Fibroblast of the aortic adventitia (primary cell): ENCODE measurements around the gene MED27. TPM values are rescaled to one million over a fixed set of nuclear protein-coding genes. Genes with fewer than 3 reads are reported as not detected.

Experiments
- DNase-seq: peaks from one replicate; pipeline ENCODE4 v3.0.0-alpha.2; 2010; ENCODE audit warnings: low read depth
- H3K4me3 ChIP-seq: 2 replicates; pipeline ENCODE4 v1.5.1; 2011; ENCODE audit warnings: low read depth, mild to moderate bottlenecking, control low read depth, low read length, moderate library complexity
- total RNA-seq: library from RNA; depleted of rRNA; stranded (reverse); fragments of >200 nt; gene quantifications from 2 replicates; pipeline ENCODE4 v1.2.3, GENCODE V29; 2012; ENCODE audit warnings: low replicate concordance
- TF ChIP-seq, protein P1 (sequence below): IDR thresholded peaks from 2 replicates; pipeline ENCODE4 v1.5.1; 2011; ENCODE audit warnings: mild to moderate bottlenecking, low read length, control low read depth, inconsistent platforms; ENCODE audit not compliant: insufficient read depth

Gene MED27
- total RNA-seq, 1 donor: 29.4 TPM

- TF ChIP-seq, protein P1, sequence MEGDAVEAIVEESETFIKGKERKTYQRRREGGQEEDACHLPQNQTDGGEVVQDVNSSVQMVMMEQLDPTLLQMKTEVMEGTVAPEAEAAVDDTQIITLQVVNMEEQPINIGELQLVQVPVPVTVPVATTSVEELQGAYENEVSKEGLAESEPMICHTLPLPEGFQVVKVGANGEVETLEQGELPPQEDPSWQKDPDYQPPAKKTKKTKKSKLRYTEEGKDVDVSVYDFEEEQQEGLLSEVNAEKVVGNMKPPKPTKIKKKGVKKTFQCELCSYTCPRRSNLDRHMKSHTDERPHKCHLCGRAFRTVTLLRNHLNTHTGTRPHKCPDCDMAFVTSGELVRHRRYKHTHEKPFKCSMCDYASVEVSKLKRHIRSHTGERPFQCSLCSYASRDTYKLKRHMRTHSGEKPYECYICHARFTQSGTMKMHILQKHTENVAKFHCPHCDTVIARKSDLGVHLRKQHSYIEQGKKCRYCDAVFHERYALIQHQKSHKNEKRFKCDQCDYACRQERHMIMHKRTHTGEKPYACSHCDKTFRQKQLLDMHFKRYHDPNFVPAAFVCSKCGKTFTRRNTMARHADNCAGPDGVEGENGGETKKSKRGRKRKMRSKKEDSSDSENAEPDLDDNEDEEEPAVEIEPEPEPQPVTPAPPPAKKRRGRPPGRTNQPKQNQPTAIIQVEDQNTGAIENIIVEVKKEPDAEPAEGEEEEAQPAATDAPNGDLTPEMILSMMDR: no peak
- DNase-seq: no peak
Observed at GRCh38 chr9:131984564-131984963, 95.1 kb downstream of the MED27 start.

DNA sequence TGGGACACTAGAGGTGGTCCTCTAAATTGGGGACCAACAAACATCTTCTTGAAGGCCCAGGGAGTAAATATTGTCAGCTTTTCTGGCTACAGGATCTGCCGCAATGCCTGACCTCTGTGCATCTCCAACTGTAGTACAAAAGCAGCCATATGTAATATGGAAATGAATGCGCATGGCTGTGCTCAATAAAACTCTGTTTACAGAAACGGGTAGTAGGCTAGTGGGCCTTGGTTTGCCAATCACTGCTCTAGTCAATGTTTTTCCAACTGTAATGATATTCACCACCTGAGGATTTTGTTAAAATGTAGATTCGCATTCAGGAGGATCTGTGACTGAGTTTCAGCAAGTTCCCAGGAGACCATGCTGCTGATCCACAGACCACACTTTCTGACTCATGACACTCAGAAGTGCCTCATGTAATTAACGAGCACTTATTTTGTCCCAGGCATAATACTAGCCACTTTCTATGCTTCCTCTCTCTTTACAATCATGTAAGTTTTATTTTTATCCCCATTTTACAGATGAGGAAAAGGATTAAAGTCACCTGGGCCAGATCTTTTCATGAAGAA, 96.9 kb downstream of the MED27 start:
- DNase-seq: no peak
- no peak overlapping the region for H3K4me3 ChIP-seq
- TF ChIP-seq, protein P1: no peak

More at GRCh38 chr9:131984564-131984963, 95.1 kb downstream of the MED27 start:
- H3K4me3 ChIP-seq: no peak overlapping the region

GRCh38 chr9:131982102-131982501, 97.6 kb downstream of the MED27 start:
- no peak for DNase-seq

DNA sequence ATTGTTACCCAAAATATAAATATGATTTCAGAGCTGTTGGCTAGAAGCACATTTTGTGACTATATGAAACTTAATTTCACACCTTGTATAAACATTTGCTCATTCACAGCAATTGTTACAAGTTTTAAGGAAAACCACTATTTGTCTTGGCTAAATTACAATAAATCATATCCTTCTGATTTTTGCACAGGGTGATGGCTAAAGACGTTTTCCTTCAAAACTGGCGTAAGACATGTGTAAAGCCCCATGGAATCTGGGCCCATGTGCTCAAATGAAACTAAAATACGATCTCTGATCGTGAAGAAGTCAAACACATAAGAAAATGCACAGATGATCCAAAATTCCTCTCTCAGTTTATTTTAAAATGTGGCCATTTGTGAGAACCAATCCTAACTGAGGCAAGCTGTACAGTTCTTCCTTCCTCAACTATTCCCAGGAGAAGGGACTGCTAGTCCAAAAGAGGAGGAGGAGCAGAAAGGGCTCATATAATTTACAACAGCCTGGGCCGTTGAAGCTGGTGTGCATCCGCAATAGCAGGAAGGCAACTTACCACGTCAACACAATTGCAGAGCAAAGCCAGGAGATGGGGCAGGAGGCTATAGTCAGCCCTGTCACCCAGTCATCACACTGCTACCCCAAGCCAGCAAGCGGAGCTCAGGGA, 98.4 kb downstream of the MED27 start:
- H3K4me3 ChIP-seq: no peak overlapping the region
- TF ChIP-seq, protein P1: no peak
- DNase-seq: peak; percentile 19

More at GRCh38 chr9:131982102-131982501, 97.6 kb downstream of the MED27 start:
- TF ChIP-seq, protein P1: no peak
- H3K4me3 ChIP-seq: no peak overlapping the region

DNA sequence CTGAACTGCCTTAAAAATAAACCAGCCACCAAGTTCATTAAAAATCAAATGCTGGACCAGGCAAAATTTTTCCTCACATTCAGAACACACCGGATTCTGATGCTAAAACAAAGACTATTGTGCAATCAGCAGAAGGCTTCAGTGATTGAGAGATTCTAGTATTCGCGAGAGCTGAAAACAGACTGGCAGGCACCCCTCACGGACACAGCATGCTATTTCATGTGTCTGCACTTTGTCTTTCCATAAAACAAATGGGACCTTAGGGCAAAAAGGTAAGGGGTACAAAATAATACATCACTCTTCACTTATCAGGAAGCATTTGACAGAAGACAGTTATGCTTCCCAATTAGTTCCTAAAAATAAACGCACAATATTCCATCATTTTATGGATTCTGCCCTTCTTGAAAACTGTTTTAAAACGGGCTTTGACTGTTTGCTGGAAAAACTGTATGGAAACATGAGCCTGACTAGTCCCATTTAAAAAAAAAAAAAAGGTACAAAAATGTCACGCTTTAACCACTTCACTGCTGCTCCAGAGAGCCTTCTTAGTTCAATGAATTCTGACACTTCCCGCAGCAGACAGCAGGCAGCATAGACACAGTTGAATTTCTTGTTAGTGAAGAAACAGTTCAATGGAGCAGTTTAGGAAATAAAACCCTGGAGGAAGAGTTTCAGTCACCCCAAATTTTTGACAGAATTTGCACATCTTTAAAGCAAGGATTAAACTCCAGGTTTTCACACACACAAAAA, 99.2 kb downstream of the MED27 start:
- TF ChIP-seq, protein P1: no peak
- H3K4me3 ChIP-seq: no peak overlapping the region
- DNase-seq: no peak

DNA sequence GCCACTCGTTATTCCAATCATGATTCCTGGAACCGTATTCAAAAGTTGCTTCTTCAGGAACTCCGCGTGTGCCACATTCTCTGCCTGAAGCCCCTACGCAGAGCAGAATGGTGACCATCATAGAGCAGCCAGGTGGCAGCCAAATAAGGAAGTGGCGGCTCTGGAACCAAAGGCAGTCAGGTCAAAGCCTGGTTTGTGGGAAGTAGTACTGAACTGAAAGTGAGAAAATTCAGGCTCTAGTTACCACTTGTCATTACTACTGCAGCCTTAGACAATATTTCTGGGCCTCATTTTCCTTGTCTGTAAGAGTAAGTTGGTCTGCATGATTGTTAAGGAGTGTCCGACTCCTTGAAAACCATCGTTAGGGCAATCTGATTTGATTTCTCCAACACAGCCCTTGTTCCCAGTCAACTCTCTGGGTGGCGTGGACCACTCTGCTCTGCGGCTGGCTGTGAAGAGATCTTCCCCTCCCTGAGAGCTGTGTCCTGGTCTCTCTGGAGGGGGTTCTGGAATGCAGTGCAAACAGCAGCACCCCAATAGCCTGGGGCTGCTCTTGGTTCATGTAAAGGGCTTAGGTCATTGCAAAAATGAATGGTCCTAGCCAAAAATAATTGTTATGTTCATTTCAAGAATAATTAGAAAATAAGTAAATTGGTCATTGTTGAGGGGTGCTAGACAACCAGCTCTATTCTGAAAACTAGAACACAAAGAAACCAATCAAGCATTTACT, 102.4 kb downstream of the MED27 start:
- no peak for DNase-seq
- TF ChIP-seq, protein P1: no peak
- no peak overlapping the region for H3K4me3 ChIP-seq
